Tibial nerve (tissue), 3 donors: Measurements from ENCODE around the gene MRFAP1.

ENCODE experiments used
- POLR2A ChIP-seq, 2 donors: fragments of 450-650 bp; IDR thresholded peaks; one replicate each; pipeline ENCODE4 v1.6.1; 2017; ENCODE audit warnings: antibody characterized with exemption in 2 of 2, mild to moderate bottlenecking in 2 of 2, moderate library complexity in 2 of 2
- TF ChIP-seq, protein P1 (sequence below), 5 experiments: fragments of 200-600 bp in 3 of 5; fragments of 450-650 bp in 2 of 5; sonication (generic) in 3 of 5; IDR thresholded peaks; one replicate each; pipeline ENCODE4 v1.5.1; 2016 to 2019; ENCODE audit warnings: antibody characterized with exemption in 5 of 5, mild to moderate bottlenecking in 3 of 5, moderate library complexity in 2 of 5

GRCh38 chr4:6602289-6602688 is 38.2 kb upstream of the MRFAP1 start:
- TF ChIP-seq, protein P1, sequence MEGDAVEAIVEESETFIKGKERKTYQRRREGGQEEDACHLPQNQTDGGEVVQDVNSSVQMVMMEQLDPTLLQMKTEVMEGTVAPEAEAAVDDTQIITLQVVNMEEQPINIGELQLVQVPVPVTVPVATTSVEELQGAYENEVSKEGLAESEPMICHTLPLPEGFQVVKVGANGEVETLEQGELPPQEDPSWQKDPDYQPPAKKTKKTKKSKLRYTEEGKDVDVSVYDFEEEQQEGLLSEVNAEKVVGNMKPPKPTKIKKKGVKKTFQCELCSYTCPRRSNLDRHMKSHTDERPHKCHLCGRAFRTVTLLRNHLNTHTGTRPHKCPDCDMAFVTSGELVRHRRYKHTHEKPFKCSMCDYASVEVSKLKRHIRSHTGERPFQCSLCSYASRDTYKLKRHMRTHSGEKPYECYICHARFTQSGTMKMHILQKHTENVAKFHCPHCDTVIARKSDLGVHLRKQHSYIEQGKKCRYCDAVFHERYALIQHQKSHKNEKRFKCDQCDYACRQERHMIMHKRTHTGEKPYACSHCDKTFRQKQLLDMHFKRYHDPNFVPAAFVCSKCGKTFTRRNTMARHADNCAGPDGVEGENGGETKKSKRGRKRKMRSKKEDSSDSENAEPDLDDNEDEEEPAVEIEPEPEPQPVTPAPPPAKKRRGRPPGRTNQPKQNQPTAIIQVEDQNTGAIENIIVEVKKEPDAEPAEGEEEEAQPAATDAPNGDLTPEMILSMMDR (IDR thresholded peaks at IDR 0.05), result no peak
- no peak for TF ChIP-seq POLR2A (IDR thresholded peaks at IDR 0.05)
